A549 (cell line): ENCODE results near the gene TFAP2E.

Experiments
- CBX2 ChIP-seq: fragments of 200-600 bp; sonication (generic); IDR thresholded peaks from 2 replicates; pipeline ENCODE4 v1.6.1; 2016; ENCODE audit warnings: low read depth, mild to moderate bottlenecking, borderline replicate concordance
- CTCF ChIP-seq: fragments of >200 bp; sonication (Bioruptor Twin); formaldehyde crosslinking; IDR thresholded peaks from 3 replicates; pipeline ENCODE4 v1.5.1; 2016
- RAD21 ChIP-seq, 2 experiments: fragments of >200 bp in 1 of 2; sonication (Bioruptor Twin) in 1 of 2; formaldehyde crosslinking in 1 of 2; IDR thresholded peaks in 1 of 2; conservative IDR thresholded peaks in 1 of 2; 2 replicates in 1 of 2; 3 replicates in 1 of 2; pipeline ENCODE4 v1.6.1; 2012 to 2018; ENCODE audit warnings: inconsistent platforms in 1 of 2
- RNF2 ChIP-seq: fragments of 200-600 bp; sonication (generic); IDR thresholded peaks from 2 replicates; pipeline ENCODE4 v1.6.1; 2016; ENCODE audit warnings: low read depth, mild to moderate bottlenecking, antibody characterized with exemption, moderate library complexity, borderline replicate concordance

- no peak for TF ChIP-seq RNF2
- TF ChIP-seq CTCF, result no peak
- TF ChIP-seq CBX2, result no peak
- no peak for TF ChIP-seq RAD21 (conservative IDR thresholded peaks at IDR 0.05 in 1 of 2, IDR thresholded peaks at IDR 0.05 in 1 of 2)
Observed at GRCh38 chr1:35588197-35588910, 15.2 kb downstream of the TFAP2E start.
